HG02884 (cell line): ENCODE data around the gene HMX2.

Source experiments
- ATAC-seq: cut with Tn5 transposase; IDR thresholded peaks from one replicate; pipeline ENCODE4 v1.9.1; 2021; ENCODE audit warnings: mild to moderate bottlenecking, moderate library complexity; ENCODE audit not compliant: unreplicated experiment

HMX2 gene

DNA sequence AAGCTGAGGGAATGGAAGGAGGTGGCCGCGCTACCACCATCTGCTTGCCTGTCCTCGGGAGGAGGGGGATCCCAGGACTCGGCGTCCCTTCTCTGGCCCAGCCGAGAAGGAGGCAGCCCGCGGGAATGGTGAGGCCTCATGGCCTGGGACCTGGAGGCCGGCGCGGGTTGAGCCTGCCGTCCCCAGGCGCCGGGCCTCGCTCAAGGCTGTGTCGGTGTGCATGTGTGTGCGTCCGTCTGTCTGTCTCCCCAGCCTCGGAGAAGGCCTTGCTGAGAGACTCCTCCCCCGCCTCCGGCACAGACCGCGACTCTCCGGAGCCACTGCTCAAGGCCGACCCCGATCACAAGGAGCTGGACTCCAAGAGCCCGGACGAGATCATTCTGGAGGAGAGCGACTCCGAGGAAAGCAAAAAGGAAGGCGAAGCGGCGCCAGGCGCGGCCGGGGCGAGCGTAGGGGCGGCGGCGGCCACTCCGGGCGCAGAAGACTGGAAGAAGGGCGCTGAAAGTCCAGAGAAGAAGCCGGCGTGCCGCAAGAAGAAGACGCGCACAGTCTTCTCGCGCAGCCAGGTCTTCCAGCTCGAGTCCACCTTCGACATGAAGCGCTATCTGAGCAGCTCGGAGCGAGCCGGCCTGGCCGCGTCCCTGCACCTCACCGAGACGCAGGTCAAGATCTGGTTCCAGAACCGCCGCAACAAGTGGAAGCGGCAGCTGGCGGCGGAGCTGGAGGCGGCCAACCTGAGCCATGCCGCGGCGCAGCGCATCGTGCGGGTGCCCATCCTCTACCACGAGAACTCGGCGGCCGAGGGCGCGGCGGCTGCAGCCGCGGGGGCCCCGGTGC lies 10.9 kb upstream of the HMX2 start:
- no peak for ATAC-seq

DNA sequence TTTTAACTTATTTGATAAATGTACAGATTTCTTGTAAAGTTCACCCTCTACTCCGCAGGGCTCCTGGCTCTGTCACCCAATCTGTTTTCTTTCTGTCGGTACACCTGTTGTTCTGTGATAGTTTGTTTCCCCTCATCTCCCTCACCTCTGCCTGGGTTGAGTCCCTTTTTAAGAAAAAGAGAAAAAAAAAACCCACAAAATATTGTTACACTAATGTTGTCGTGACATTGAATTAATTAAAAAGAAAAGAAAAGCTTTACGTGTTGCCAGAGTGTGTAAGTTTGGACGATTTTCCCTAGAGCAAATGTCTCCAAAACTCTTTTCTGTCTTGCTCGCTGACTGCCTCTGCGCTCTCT lies 8.8 kb upstream of the HMX2 start:
- no peak for ATAC-seq

DNA sequence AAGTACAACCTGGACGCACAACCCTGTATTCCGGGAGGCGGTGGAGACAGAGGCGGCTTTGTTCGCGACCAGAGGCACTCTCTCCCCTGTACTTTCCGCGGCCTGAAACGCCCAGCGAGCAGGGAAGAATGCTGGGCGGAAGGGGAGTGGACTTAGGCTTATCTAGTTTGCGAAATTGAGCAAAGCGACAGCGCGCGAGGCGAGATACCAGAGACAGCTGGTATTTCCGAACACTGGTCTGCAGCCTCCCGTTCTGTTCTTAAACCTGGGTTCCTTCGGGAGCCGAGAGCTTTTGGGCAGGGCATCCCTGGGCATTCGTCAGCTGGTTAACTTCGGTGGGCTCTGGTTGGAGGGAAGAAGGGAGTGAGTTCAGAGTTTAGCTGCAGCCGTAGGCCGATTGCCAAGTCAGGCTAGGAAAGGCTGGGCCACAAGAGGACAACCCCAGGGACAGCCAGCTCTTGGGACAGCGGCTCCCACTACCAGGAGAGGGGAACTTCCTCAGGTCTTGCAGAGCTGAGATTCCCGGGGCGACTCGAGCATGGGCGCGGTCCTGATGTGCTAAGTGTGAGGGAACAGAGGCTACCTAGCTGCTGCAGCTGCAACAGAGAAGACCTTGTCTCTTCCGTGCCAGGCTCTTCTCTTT lies 8.3 kb upstream of the HMX2 start:
- ATAC-seq, result no peak

DNA sequence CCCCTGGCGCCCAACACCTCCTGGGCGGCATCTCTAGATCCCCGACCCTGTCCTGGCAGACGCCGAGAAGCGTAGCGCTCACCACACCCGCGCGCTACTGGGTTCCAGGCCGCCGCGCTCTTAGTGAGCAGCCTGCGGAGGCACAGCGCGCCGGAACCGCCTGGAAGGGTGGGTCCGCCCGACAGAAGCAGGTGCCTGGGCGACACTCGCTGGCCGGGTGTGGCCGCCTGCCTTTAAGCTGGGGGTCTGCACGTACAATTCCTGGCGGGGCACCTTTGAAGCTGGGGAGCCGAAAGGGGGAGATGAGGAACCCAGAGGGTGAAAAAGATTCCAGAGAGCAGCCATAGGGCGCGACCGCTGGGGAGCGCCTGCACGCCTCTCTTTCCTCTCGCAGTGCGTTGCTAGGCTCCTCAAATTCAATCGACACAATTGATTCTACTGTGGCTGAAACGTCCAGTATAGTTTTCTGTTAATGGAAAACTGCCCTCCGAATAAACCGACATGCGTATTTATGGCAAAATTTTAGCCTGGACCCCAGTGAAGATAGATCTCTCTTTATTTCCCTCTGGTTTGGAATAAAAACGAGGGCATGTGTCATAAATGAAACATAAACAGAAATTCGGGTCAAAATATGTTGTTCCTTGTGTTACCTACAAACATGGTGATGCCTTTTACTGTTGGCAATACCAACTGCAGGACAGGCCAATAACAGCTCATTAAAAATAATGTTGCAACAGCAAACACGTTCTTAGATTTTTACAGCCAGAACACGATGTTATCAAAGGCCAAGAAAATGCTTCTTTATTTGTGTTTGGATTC lies 7.6 kb upstream of the HMX2 start:
- ATAC-seq, result no peak

DNA sequence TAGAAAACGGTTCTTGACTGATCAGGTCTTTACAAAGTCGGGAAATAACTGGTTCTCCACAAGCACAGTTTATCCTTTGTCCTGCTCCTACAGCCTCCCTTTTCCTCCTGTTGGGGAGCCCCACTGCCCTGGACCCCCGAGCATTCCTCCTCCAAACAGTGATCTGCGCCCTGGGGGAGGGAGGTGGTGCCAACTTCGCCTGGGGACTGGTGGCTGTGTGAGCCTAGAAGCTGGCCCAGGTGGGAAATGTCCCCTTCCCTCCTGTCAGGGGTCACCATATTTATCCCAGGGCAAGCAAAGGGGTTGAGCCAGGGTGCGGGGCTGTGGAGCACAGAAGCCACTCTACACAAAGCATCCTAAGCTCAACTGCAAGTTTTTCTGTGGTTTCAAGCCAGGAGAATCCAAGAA lies 6.9 kb upstream of the HMX2 start:
- no peak for ATAC-seq

DNA sequence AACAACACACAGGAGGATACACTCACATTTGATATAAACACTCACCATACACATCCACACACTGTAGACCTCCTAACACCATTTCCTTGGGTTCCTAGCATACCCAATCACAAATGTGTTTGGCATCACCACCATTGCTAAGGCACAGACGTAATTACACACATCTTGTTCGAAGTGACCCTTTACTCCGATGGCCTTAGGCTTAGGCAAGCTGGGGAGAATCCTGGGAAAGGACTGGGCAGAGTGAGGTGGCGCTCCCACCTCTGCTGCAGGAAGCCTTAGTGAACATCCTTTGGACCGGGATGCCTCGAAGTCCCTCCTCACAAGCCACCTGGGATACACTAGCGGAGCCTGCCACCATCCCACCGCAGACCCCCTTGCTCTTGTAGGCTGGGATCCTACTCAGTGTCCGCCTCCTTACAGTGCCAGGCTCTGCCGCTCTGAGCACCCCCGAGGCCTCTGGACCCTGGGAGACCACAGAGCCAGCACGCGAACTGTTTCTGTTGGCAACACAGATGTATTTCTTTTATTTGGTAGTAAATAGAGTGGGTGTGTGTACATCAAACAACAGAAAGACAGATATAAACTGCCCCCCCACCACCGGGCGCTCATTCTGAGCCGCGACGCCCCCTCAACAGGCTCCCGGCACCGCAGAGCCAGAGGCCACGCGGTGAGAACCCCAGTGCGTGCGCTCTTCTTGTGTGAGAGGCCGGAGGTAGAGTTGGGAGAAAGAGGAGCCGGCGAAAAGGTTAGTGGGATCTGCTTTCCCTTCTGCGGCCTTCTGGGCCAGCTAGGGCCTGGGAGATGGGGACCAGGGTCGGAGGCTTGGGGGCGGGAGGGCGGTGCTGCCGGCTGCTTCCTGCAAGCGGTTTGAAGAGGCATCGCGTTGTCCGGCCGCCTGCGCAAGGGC lies 5.9 kb upstream of the HMX2 start:
- ATAC-seq, result no peak

DNA sequence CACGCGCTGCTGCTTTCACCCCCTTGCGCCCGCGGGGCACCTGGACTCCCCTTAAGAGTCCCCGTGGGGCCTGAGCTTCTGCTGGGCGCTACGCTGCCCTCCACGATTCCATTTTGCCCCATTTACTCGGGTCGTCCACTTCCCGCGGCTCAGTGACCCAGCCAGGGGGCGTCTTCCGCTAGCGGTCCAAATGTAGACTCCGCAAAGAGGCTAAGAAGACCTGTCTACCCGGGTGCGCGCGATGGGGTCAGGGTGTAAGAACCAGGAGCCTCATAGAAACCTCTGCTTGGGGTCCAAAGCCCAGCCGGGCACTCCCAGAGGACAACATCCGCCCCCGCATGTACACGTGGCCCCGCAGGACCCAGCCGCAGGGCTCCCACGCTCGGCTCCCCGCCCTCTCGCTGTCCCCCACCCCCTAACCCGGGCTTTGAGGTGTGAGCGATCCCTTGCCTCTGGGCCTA lies 5.2 kb upstream of the HMX2 start:
- ATAC-seq, result no peak

DNA sequence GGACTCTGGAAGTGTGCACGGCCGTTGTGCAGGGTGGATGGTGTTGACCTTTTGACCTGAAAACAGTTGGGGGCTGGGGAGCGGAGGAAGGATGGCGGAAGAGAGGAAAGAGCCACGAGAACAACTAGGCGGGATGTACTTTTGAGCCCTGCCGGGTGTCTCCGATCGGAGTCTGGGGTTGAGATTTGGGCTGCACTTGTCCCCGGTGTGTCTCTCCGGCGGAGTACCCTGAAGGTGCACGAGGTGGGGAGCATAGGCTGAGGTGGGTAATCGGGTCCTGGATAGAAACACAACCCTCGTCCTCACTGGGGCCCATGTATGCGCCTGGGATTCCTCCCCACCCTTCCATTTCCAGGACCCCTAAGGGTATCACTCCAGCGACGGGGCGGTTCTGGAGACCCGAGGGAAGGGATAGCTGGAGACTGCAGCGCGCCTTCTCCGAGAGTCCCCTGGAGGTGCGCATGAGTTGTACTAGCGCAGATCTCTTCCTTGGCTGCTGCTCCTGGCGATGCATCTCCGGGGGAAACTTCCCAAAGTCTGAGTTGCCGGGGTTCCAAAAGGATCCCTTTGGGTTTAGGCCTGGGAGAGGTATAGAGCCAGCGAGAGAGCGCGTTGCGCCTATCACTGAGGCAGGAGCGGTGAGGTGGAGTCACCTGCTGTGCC lies 4.6 kb upstream of the HMX2 start:
- ATAC-seq, result no peak

DNA sequence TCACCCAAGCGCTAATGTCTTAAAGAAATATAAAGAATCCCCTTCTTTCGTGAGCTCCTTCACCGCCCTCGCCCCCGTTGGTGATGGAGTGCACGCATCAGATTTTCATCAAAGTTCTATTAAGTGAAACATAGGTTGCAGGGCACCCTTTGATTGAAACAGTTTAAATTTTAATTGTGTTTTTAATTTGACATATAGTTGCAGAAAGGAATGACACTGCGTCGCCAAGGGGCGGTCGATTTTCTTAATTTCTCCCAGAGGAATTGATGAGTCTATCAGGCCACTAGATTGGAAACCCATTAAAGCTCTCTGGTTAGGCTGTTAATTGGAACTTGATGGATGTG lies 4.1 kb upstream of the HMX2 start:
- no peak for ATAC-seq

DNA sequence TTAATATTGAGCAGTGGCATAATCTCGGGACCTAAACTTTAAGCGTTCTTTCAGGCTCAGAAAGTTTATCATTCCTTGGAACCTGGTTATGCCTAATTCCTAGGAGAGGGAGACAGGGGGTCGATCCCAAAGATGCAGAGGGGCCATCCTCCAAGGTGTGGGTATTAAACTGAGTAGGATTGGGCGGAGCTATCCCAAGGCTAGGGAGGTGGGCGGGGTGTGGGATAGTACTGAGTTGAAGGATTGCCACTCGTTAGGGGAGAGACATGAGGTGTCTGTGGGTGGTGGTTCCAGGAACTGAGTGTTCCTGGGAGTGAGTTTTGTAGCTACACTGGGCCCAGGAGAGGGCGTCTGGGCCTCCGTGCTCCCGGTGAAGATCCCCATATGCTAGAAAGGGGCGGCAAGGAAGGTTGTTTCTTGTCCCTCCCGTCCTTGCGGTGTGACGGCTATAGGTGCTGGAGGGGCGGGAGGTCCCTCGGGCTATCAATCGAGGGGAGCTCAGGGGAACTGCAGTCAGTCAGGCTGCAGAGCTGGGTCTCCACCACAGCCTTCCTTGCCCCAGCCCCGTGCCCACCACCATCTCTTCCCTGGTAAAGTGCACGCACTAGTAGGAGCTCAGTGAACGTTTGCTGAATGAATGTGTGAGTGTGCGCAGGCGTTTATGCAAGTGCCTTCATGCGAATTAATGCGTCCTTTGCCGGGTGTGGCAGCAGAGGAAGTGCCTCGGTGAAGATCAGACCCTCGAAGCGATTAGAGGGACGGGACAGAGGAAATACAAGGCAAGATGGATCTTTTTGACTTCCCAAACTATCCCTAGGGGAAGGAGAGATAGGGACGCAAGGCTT lies 3.0 kb upstream of the HMX2 start:
- no peak for ATAC-seq

DNA sequence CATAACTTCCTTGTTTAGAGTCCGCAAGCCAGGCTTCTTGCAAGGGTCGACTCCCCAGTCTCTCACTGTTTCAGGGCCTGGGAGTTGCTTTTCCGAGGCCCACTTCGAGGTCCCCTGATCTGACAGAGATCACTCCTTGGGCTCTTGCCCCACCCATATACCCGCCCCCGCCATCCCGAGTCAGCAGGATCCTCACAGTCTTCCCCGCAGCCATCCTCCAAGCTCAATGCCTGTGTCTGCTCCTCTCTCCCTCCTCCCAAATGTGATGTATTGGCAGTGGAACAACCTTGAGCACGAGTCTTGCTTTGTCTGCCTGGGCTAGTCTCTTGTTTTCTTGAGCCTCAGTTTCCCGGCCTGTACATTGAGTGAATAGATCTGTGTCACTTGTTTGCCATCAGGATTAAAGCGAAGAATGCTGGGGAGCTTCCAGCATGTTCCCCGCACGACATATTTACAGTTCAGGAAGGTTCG lies 2.4 kb upstream of the HMX2 start:
- no peak for ATAC-seq

DNA sequence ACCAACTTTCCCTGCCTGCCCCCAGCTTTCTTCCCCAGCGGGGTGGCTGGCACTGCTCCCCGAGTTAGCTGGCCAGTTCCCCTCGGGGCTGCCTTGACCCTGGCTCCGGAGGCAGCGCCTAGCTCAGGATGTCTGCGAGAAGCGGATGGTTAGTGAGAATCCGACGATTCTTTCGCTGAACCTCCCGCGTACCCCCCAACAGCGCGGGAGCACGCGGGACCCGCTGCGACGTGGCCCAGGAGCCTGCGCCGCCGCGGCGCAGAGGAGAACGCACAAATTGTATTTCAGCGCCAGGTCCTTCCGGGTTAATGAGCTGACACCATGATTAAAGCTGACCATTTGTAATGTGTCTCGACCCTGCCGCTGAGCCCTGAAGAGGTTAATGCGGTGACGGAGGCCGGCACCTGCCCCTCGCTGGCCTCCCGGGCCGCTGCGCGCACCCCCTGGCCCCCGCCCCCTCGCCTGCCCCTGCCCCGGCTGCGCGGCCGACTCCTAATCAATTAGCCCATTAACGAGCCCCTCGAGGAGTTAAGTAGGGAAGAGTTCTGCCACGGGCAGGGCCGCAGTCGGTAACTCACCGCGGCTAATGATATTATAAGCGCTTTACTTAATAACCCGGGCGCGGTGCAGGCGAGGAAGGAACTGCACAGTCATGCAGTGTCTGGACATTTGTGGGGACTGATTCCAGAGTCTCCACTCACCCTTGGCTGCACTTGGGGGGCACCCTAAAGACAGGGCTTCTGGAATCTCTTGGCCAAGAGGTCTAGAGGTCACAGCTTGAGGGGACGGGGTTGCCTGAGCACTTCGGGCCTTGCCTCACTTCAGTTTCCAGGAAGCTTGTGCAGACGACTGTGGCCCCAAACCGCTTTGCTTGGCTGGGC lies 1.7 kb upstream of the HMX2 start:
- ATAC-seq, result no peak

DNA sequence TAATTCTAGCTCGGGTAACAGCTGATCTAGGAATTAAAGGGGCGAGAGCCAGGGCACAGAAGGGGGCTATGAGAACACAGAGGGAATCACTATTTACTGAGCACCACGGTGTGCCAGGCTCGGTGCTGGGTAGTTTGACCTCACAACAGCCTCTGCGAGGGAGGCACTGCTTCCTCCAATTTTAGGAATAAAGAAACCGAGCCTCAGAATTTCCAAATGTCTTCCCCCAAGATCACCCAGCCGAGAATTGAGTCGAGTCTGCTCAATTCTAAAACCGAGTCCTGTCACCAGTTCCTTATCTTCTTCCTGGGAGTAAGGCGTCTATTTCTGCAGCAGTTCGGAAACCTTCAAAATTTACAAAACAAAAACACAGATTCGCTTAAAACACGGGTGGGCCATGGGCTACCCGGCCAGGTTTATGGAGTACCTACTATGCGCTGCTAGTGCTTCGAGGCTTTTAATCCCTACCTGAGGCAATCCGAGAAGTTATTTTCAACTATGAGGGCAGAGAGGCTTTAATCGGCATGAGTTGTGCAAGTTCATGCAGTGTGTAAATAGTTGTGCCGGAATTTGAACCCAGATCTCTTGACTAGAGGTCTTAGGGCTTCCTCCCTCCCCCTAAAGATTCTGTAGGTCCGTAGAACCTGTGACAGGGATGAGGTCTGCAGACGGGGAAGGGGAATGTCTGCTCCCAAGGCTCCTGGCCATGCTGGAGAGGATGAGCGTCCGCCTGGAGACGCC lies 872 bp upstream of the HMX2 start:
- ATAC-seq, result no peak

DNA sequence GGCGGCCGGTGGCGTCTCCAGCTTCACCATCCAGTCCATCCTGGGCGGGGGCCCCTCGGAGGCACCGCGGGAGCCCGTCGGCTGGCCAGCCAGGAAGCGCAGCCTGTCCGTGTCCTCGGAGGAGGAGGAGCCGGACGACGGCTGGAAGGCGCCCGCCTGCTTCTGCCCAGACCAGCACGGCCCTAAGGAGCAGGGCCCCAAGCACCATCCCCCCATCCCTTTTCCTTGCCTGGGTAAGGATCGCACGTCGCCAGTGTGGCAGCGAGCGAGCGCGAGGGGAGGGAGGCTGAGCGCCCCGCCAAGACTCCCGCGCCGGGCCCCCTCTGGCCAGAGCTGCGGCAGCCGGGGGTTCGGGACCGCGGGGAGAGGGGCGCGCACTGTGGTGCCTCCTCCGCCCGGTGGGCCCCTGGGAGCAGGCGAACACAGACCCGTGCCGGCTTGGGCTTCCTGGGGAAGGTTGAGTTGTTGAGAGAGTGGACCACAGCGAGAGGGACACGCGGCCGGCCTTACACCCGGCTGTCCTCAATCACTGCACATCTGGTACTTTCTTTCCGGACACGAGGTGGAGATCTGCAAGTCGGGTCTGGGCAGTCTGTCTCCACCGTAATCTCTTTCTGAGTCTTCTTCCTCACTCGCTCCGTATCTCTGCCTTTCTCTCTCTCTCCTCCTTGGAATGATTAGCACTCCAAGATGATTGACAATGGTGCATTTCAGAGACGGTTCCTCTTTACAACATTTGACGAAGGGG lies 652 bp downstream of the HMX2 start:
- no peak for ATAC-seq

DNA sequence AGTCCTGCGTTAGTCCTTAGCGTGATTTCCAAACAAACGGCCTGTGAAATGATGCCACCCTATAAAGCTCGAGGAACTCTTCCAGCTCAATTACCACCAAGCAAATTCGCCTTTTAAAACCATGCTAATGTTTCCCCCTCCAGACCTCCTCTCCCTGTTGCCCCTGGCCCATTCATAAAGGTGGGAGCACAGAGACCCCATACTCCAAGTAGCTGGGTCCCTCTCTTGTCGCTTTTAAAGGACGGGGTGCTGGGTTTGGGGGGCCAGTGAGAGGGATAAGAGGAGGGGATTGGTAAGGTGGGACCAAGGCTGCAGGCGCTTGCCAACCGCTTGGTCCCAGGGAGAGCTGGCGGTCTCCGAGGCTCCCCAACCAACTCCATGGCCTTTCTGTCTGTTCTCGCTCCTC lies 1.2 kb downstream of the HMX2 start:
- ATAC-seq, result no peak

DNA sequence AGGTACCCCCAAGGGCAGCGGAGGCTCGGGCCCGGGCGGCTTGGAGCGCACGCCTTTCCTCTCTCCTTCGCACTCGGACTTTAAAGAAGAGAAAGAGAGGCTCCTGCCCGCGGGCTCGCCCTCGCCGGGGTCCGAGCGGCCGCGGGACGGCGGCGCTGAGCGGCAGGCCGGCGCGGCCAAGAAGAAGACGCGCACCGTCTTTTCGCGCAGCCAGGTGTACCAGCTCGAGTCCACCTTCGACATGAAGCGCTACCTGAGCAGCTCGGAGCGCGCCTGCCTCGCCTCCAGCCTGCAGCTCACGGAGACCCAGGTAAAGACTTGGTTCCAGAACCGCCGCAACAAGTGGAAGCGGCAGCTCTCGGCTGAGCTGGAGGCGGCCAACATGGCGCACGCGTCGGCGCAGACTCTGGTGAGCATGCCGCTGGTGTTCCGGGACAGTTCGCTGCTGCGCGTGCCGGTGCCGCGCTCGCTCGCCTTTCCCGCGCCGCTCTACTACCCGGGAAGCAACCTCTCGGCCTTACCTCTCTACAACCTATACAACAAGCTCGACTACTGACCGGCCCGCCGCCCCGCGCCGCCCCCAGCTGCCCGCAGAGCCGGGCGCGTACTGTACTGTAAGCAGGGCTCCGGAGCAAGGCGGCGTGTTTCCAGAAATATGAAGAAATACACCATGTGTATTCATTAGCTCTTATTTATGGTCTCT lies 1.8 kb downstream of the HMX2 start:
- ATAC-seq, result no peak
